ENCODE results near the gene ARRB1.

The ARRB1 gene

DNA sequence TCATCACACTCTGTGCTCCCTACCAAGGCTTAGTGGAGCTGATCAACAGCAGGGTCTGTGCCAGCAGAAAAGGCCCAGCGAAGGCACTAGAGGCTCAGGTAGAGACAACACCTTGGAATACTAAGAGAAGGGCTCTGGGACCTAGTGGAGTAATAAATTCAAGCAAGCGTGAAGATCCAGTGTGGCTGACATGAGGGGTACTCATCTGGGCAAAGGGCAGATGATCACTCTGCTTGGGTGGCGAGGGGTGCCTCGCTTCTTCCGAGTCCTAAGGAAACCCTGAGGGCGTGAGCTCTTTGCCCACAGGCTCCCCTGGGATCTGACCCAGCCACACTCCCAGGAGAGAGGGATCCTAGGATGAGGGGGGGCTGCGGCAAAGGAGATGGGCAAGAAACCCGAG lies 114.4 kb downstream of the ARRB1 start:
- no peak for DNase-seq (ENCODE audit: low read depth)
- TF ChIP-seq, protein P1, sequence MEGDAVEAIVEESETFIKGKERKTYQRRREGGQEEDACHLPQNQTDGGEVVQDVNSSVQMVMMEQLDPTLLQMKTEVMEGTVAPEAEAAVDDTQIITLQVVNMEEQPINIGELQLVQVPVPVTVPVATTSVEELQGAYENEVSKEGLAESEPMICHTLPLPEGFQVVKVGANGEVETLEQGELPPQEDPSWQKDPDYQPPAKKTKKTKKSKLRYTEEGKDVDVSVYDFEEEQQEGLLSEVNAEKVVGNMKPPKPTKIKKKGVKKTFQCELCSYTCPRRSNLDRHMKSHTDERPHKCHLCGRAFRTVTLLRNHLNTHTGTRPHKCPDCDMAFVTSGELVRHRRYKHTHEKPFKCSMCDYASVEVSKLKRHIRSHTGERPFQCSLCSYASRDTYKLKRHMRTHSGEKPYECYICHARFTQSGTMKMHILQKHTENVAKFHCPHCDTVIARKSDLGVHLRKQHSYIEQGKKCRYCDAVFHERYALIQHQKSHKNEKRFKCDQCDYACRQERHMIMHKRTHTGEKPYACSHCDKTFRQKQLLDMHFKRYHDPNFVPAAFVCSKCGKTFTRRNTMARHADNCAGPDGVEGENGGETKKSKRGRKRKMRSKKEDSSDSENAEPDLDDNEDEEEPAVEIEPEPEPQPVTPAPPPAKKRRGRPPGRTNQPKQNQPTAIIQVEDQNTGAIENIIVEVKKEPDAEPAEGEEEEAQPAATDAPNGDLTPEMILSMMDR (IDR thresholded peaks at IDR 0.05; ENCODE audit: low read length, missing control alignments) = no peak
- H3K4me3 ChIP-seq (replicated peaks; ENCODE audit: low read depth, low read length) = no peak overlapping the region

DNA sequence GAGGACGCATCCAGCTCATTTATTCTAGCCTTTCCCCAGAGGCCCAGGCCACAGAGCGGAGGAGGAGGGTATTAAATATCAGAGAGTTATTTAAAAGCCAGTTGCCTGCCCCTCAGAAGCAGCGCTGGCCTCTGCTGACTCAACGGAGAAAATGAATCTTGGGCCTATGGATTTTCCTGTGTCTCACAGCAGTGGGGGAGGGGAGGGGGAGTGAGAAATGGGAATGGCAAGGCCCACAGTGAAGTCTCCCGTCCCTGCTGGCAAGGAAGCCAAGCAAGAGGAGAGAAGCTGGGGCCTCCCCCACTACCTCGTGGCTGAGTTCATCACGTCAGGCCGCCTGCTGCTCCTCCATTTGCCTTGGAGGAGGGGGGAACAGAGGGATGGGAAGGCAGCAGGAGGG lies 115.4 kb downstream of the ARRB1 start:
- no peak overlapping the region for H3K4me3 ChIP-seq (replicated peaks; ENCODE audit: low read depth, low read length)
- no peak for DNase-seq (ENCODE audit: low read depth)
- TF ChIP-seq, protein P1 (IDR thresholded peaks at IDR 0.05; ENCODE audit: low read length, missing control alignments) = no peak

DNA sequence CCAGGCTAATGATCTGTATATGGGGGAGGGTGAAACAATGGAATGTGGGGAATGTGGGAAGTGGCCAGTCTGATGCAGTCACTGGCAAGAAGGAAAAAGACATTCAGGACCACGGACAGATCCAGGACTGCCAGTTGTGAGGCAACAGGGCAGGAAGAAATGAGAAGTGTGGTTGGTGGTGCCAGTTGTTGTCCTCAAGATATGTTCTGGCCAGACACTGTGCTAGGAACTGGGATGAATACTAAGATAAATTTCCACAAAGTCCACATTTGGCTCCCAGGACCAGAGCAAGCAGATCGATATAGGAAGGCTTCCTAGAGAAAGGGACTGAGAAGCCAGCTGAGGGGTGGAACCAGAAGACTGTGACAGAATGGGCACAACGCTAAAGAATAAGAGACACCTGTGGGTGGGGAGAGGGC lies 117.7 kb downstream of the ARRB1 start:
- peak; percentile 81 for DNase-seq (ENCODE audit: low read depth)
- H3K4me3 ChIP-seq (replicated peaks; ENCODE audit: low read depth, low read length) = no peak overlapping the region
- TF ChIP-seq, protein P1 (IDR thresholded peaks at IDR 0.05; ENCODE audit: low read length, missing control alignments) = no peak

DNA sequence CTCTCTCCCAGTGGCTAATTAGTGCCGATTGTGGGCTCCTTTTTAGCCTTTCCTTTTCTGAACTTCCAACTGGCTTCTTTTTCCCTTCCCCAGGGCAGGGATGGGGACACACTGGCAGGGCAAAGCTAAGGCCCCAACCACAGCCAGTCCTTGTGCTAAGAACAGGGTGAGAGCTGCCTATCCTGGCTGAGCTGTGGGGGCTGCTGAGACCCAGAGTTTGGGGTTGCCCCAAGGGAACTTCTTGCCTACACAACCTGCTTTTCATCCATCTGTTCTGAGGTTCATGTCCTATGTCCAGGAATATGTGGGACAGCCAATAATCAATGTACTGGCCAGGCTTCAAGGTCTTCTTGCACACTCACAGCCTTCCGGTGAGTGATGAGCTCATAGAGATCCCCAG lies 120.8 kb downstream of the ARRB1 start:
- no peak overlapping the region for H3K4me3 ChIP-seq (replicated peaks; ENCODE audit: low read depth, low read length)
- DNase-seq (ENCODE audit: low read depth) = no peak
- TF ChIP-seq, protein P1 (IDR thresholded peaks at IDR 0.05; ENCODE audit: low read length, missing control alignments) = no peak

DNA sequence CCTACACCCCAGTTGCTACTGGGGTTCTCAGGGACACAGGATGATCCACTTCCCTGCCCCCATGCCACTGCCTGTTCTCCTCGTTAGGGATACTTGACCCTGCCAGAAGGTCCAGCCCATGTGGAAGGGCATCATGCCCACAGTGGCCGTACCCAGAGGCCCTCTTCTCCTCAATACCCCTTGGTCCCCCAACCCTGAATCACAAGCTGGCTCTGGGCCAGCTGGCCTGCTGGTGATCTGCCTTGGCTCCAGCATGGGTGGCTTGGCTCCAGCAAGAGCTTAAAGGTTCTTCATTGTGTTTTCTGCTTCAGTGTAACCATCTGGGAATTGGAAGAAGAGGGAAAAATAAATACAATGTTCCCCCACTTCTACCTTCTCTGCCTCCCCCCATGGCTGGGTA lies 122.0 kb downstream of the ARRB1 start:
- DNase-seq (ENCODE audit: low read depth) = no peak
- TF ChIP-seq, protein P1 (IDR thresholded peaks at IDR 0.05; ENCODE audit: low read length, missing control alignments) = no peak
- H3K4me3 ChIP-seq (replicated peaks; ENCODE audit: low read depth, low read length) = no peak overlapping the region

DNA sequence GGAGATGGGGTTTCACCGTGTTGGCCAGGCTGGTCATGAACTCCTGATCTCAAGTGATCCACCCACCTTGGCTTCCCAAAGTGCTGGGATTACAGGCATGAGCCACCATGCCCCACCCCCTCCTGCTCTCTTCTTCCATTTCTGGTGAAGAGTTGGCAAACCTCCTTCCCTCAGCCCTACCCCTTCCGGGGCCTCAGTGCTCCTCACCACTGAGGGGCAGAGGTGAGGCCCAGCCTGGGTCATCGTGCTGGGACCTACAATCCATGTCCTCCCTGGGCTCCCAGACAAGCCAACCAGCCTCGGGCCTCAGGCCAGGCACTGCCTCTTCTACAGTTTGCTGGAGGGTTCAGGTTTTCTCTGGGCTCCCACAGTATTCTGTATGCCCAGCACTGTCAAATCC lies 125.7 kb downstream of the ARRB1 start:
- TF ChIP-seq, protein P1 (IDR thresholded peaks at IDR 0.05; ENCODE audit: low read length, missing control alignments) = no peak
- no peak overlapping the region for H3K4me3 ChIP-seq (replicated peaks; ENCODE audit: low read depth, low read length)
- no peak for DNase-seq (ENCODE audit: low read depth)

DNA sequence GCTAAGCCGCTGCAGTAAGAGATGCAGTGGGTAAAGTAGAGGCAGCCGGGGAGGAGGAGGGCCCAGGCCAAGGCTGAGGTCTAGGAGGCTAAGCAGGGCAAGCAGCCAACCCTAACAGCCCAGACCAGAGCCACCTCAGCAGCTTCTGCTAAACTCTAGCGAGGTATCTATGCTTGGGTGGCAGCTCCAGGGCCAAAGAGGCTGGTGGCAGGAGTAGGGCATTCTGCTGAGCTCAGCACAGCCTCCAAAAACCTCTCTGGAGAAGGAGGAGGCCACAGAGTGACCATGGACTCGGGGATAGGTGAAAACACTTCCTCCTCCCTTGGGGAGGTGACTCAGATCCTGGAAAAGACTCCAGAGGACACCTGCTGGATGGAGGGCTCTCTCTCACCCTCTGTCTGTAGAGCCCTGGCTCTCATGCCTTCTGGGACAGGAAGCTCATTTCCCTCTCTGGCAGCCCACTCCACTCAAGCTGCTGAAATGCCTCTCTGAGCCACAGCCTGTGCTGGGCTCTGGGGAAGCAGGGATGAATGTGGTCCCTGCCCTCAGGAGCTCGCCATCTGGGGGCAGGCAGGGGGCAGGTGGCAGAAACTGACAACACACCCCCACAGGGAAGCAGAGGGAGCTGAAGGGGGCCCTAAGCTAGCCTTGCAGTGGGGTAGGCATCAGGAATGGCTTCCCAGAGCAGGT lies 127.4 kb downstream of the ARRB1 start:
- DNase-seq (ENCODE audit: low read depth) = no peak
- TF ChIP-seq, protein P1 (IDR thresholded peaks at IDR 0.05; ENCODE audit: low read length, missing control alignments) = no peak
- no peak overlapping the region for H3K4me3 ChIP-seq (replicated peaks; ENCODE audit: low read depth, low read length)
